ENCODE measurements around the gene HNRNPA1. TPM values are rescaled to one million over a fixed set of nuclear protein-coding genes. Genes with fewer than 3 reads are reported as not detected.
"Not testable (repeated sequence)": the region's sequence is repeated elsewhere in the genome, so short reads cannot be mapped to it uniquely, and the experiment has no call there.

The HNRNPA1 gene
- total RNA-seq, 1 experiment from 2014 or later: 606 TPM

DNA sequence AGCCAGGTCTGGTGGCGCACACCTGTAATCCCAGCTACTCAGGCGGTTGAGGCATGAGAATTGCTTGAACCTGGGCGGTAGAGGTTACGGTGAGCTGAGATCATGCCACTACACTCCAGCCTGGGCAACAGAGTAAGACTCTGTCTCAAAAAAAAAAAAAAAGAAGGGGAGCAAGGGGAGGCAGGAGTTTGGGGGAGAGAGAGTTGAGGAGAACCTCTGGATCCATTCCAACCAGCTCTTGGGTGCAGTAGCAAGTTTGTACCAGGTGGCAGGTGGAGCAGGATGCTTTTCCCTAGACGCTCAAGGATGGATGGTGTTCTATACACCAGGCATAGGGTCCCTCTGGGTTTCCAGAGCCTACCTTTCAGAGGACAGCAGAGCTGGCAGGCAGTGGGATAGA, 18.4 kb downstream of the HNRNPA1 start:
- no peak for DNase-seq (ENCODE audit: low read depth)

DNA sequence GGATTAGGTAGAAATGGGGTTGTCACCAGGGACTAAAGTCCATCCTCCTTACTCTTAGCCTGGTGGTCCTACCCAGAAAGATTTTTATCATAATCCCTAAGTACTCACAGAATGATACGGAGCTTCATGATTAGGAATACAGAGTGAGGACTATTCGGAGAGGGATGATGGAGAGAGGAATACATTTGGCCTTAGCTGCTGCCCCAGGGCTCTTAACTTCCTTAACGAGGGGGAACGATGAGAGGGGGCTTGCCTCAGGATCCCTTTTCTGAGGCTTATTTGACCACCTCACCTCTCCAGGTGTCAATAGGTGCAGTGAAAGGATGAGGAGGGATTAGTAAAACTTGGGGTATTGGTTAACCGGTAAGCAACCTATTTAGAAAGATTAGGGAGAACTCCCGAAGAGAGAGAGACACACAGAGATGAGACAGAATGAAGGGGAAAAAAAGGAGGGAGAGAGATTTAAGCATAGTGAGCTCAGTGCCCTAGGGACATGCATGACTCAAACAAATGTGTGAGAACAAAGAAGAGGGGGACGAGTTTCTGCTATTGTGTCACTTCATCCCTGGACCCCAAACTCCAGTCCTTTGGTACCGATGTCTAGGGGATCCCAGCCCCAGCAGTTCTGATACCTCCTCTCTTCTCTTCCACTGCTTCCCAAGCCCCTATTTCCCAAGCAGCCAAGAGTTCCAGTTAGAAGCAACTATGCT, 19.1 kb downstream of the HNRNPA1 start:
- DNase-seq (ENCODE audit: low read depth): peak; percentile 58

DNA sequence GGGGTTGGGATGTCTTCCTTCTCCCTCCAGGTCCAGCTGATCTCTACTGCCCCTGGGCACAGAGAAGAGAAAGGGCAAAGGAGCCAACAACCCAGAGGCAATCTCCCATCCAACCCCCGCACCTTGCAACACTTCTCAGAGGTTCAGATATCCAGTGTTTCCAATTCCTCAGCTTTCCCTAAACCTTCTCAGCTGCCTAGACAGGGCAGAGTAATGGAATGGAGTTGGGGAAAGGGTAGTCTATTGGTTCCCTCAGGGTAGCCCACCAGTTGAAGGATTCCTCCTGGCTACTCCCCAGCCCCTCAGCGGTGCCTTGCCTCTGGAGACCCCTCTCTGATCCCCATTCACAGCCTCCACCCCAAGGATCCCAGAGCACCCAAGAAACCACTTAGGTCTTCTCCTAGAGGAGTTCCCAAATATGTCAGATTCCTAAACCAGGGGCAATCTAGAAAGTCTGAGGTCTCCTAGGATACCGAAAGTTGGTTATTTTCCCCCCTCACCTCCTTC, 19.8 kb downstream of the HNRNPA1 start:
- no peak for DNase-seq (ENCODE audit: low read depth)

DNA sequence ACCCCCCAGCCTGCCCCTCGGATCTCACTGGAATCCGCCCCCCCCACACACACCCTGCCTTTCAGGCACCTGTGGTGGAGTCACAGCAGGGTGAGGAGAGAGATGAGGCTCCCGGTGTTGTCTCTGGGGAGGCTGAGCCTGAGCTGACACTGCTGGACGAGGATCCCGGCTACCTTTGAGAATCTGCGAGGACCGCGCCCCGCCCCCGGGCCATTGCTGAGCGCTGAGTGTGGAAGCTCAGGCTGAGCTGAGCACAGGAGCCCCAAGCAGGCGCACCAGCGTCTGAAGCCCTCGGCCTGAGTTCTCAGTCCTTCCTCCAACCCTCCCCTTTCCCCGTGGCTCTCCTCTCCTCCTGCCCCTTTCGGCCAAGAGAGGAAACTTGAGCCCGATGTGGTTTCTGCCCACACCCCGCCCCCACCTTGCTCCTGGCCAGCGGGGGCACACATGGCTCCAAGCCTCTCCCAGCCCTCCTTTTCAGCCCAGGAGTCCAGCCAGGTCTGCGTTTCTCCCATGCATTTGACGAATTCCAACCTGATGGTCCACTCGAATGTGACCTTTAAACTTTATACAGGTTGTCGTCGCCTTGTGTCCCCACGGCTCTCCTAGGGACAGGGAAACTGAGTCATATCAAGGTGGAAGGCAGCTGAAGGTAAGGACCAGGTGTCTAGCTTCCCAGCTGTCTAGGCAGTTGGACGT, 20.4 kb downstream of the HNRNPA1 start, which contains the start of gene NFE2:
Gene NFE2 (minus strand): TSS at position 284 of the 696 bp plus-strand sequence. CDS start 5,767 bp downstream, outside the sequence.
- DNase-seq (ENCODE audit: low read depth): peak; percentile 65

DNA sequence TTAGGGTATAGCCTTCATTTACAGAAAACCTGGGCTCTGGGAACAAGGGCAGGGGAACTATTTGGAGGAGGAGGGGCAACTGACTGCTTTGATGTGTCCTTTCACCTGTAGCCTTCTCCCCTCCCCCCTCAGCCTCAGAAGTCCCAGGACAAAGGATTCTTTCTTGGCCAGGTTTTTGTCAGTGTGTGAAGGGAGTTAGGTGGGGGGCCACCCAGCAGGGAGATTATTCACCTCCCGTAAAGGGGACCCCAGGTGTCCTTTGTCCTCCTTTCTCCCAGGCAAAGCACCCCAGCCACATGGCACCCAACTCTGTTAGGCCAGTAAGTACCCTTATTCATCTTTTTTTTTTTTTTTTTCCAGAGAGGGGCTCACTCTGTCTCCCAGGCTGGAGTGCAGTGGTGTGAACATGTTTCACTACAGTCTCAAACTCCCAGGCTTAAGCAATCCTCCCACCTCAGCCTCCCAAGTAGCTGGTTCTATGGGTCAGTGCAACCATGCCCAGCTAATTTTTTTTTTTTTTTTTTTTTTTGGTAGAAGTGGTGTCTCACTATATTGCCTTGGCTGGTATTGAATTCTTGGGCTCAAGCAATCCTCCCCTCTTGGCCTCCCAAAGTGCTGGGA, 21.0 kb downstream of the HNRNPA1 start:
- DNase-seq (ENCODE audit: low read depth): no peak

DNA sequence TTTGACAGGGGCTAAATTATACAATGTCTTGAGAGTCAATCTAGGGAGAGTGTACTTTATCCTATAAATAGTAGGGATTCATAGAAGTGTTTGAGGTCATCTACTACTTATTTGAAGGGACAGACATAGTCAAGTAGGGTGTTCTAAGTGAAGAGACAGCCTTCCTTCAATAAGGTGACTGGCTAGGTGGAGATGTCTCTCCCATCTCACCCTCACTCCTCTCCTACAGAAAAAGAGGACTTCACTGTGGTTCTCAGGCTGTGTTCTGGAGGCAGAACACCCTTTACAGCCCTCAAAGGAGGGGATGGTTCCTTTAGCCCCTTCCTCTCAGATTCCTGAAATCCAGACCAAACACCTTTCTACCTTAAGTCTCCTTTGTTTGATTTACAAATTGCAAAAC, 23.1 kb downstream of the HNRNPA1 start:
- DNase-seq (ENCODE audit: low read depth): no peak

- DNase-seq (ENCODE audit: low read depth): no peak
Measured at GRCh38 chr12:54304187-54304810, 23.8 kb downstream of the HNRNPA1 start.

- no peak for DNase-seq (ENCODE audit: low read depth)
Measured at GRCh38 chr12:54306925-54307741, 26.6 kb downstream of the HNRNPA1 start.

DNA sequence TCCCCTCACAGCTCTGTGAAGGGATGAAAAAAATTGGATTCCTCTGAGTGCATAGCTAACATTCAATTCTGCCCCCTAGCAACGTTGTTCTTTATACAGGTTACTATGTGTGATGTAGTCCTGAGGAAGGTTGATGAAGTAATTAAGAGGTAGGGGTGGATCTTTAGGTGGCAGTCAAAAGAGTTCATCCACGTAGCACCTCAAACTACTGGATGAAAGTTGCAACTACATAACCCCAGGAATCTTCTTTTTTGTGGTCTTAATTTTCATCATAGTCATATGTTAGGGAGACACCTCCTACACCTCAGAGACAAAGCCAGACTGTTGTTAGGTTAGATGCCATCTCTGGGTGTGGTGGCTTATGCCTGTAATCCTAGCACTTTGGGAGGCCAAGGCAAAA, 30.5 kb downstream of the HNRNPA1 start:
- DNase-seq (ENCODE audit: low read depth): no peak

GRCh38 chr12:54312309-54312708, 31.8 kb downstream of the HNRNPA1 start:
- DNase-seq (ENCODE audit: low read depth): not testable (repeated sequence)

DNA sequence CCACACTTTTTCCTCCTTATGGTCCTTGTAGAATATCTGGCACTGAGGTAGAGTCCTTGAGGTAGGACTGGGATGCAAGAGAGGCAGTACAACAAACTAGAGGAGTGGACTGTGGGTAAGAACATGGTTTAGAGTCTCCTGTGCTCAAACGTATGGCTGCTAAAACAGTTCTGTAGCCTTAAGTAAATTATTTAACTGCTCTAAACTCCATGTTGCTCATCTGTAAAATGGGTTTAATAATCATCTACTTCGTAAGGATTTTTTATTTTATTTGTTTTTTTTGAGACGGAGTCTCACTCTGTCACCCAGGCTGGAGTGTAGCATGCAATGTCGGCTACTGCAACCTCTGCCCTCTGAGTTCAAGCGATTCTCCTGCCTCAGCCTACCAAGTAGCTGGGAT, 40.8 kb downstream of the HNRNPA1 start:
- no peak for DNase-seq (ENCODE audit: low read depth)

- peak; percentile 100 for DNase-seq (ENCODE audit: low read depth)
Measured at GRCh38 chr12:54324617-54325441, 44.3 kb downstream of the HNRNPA1 start, which contains the start of gene COPZ1. TSS of gene COPZ1 (plus strand) at chr12:54325131. CDS start at chr12:54325164, 33 bp downstream.

DNA sequence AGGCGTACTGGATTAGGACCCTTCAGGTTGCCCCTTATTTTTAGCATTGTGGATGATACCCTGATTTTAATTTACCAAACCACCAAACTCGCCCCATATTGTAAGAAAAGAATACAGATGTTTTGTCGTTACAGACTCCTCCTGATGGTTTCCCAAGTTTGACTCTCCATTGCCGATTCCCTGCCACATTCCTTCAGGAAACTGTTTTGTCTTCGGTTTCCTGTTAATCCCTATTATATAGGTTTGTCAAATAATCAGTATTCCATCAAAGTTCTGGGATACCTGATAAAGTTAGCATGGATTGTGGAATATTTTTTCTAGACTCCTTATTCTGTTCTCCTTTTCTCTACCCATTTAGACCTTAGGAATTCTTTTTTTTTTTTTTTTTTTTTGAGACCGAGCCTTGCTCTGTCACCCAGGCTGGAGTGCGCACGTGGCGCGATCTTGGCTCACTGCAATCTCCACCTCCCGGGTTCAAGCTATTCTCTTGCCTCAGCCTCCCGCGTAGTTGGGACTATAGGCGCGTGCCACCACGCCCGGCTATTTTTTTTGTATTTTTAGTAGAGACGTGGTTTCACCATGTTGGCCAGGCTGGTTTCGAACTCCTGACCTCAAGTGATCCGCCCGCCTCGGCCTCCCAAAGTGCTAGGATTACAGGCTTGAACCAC, 45.0 kb downstream of the HNRNPA1 start:
- not testable (repeated sequence) for DNase-seq (ENCODE audit: low read depth)

DNA sequence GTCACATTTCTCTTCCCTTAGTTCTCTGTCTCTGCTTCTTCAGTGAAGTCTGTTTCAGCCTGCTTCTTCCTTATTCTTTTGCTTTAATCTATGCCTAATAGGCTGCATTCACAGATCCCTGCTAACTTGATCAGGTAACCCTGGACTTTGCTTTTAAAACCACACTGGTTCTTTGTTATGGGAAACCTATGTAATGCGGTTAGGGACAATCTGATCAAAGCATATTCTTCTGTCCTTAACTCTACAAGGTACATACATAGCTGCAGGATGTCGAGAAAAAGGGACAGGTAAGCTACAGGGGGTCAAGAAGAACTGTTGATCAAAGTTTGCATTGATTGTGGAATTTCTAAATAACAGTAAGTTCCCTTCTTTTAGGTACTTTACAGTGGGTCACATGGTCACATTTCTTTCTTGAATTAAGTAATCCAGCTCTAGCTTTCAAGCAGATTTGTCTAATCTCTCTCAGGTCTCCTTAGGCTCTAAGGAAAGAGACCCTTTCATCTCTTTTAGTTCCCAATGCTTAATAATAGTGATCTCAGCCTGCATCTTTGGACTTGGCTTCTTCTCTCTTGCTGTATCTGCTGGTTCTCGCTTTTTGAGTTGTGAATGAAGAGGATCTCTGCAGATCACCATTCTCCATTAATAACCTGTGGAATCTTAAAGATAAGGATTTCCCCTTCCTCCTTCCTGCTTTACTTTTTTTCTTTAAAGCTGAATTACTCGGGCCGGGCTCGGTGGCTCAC, 48.2 kb downstream of the HNRNPA1 start:
- DNase-seq (ENCODE audit: low read depth): no peak

DNA sequence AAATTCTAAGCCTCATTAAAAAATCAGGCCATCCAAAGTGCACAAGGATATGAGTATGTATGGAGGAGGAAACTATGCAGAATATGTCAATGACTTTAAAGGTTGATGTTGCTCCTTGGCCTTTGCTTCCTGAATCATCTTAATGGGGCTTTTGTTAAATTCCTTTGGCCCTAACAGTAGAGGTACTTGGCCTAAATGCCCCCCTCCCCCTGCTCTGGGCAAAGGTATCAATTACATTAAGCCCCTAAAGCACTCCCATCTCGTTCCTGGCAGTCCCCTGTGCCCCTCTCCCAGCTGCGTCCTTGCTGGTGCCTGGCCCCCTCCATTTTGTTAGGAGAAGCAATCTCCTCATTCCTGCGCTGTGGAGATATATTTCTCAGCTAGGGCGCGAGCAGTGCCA, 49.2 kb downstream of the HNRNPA1 start:
- no peak for DNase-seq (ENCODE audit: low read depth)

DNA sequence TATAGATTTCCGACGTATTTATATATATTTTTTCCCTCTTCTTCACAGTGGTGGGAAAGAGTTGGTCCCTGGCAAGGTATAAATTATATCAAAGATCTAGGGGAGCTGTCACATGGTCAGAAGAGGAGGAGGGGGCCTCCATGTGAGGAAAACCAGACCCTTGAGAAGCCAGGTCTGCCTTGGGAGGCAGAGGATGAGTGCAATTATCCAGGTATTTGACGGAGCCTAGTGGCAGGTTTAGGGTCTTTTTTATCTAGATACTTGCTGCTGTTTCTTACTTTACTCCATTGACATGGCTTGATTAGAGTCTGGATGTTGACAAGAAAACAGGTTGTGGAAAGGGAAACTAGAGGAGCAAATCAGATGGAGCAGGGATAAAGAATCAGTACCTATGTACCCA, 49.9 kb downstream of the HNRNPA1 start:
- DNase-seq (ENCODE audit: low read depth): no peak

DNA sequence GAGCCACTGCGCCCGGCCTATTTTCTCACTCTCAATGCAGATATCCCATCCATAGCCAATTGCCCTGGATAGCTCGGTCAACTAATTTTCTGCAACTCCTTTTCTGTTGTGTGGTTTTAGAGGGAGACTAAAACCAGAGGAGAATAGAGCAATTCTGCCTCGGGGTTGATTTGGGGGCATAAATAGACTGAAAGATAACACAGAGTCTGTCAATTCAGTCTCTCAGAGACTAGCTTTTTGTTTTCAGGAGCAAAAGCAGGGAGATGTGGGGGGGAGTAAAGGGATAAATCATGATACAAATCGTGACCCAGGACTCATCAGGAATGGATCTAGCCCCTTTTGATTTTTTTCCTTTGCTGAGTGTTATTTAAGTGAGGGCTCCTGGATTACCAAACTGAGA, 50.9 kb downstream of the HNRNPA1 start:
- no peak for DNase-seq (ENCODE audit: low read depth)

- DNase-seq (ENCODE audit: low read depth): no peak
Measured at GRCh38 chr12:54333420-54334034, 53.0 kb downstream of the HNRNPA1 start.

All from LHCN-M2 (cell line).